Myocyte (in vitro differentiated cells): ENCODE results near the gene TGFBR3. TPM values are rescaled to one million over a fixed set of nuclear protein-coding genes. Genes with fewer than 3 reads are reported as not detected.

Experiments used
- DNase-seq: peaks from one replicate; pipeline ENCODE4 v3.0.0-alpha.2; 2012; ENCODE audit warnings: low read depth
- total RNA-seq: library from RNA; depleted of rRNA; stranded (reverse); fragments of >200 nt; gene quantifications from 2 replicates; pipeline ENCODE4 v1.2.3, GENCODE V29; 2014

Gene TGFBR3
- total RNA-seq, 1 donor from 2014 or later: 2.5 TPM

GRCh38 chr1:91717839-91718238 lies 168.1 kb downstream of the TGFBR3 start:
- DNase-seq: no peak

GRCh38 chr1:91716339-91716738 lies 169.6 kb downstream of the TGFBR3 start:
- DNase-seq: no peak

- DNase-seq: no peak
These were observed 170.4 kb downstream of the TGFBR3 start for GRCh38 chr1:91715416-91716000.

GRCh38 chr1:91714867-91715381 lies 171.0 kb downstream of the TGFBR3 start:
- no peak for DNase-seq

- no peak for DNase-seq
These were observed 172.7 kb downstream of the TGFBR3 start for GRCh38 chr1:91712981-91713841.

- no peak for DNase-seq
These were observed 173.6 kb downstream of the TGFBR3 start for GRCh38 chr1:91712393-91712792.

- no peak for DNase-seq
These were observed 174.3 kb downstream of the TGFBR3 start for GRCh38 chr1:91711504-91712247.

GRCh38 chr1:91710261-91710660 lies 175.7 kb downstream of the TGFBR3 start:
- no peak for DNase-seq

- no peak for DNase-seq
These were observed 177.3 kb downstream of the TGFBR3 start for GRCh38 chr1:91708691-91709090.

GRCh38 chr1:91707890-91708218 lies 178.1 kb downstream of the TGFBR3 start:
- DNase-seq: no peak

GRCh38 chr1:91707114-91707889 lies 178.6 kb downstream of the TGFBR3 start:
- DNase-seq: peak; percentile 52

GRCh38 chr1:91706140-91706957 lies 179.6 kb downstream of the TGFBR3 start:
- no peak for DNase-seq

- no peak for DNase-seq
These were observed 181.2 kb downstream of the TGFBR3 start for GRCh38 chr1:91704746-91705145.

GRCh38 chr1:91703095-91703494 lies 182.9 kb downstream of the TGFBR3 start:
- no peak for DNase-seq

- no peak for DNase-seq
These were observed 184.5 kb downstream of the TGFBR3 start for GRCh38 chr1:91701472-91701869.

GRCh38 chr1:91700771-91701471 lies 185.0 kb downstream of the TGFBR3 start:
- no peak for DNase-seq

- DNase-seq: no peak
These were observed 185.6 kb downstream of the TGFBR3 start for GRCh38 chr1:91700332-91700731.

- peak; percentile 59 for DNase-seq
These were observed 186.5 kb downstream of the TGFBR3 start for GRCh38 chr1:91699339-91699974.

- no peak for DNase-seq
These were observed 188.1 kb downstream of the TGFBR3 start for GRCh38 chr1:91697861-91698260.
